ENCODE results near the gene DCST1. TPM values are rescaled to one million over a fixed set of nuclear protein-coding genes. Genes with fewer than 3 reads are reported as not detected.

Gene DCST1
- total and polyA plus RNA-seq, 2 of the 13 experiments (the other 11 are each of a cell fraction or from before 2014, with no cell fraction given), result 0.04 TPM; not detected in 1

- TF ChIP-seq ZFP91 (CRISPR knock-in tag; IDR thresholded peaks at IDR 0.05; ENCODE audit: borderline replicate concordance), result no peak
- TF ChIP-seq TAF1 (CRISPR knock-in tag; IDR thresholded peaks at IDR 0.05), result peak; percentile 34; the same call in 1 of the 2 replicates
- TF ChIP-seq HNRNPL (IDR thresholded peaks at IDR 0.05; ENCODE audit: low read depth, low read length), result 0 out of 2 replicates have a peak, but pooled peaks have one; percentile 18
- peak; percentile 57; the same call in 1 of the 2 replicates for TF ChIP-seq PHF21A (CRISPR knock-in tag; IDR thresholded peaks at IDR 0.05)
- TF ChIP-seq ZNF766 (CRISPR knock-in tag; IDR thresholded peaks at IDR 0.05; ENCODE audit: borderline replicate concordance), result no peak
- TF ChIP-seq ZNF557 (CRISPR knock-in tag; IDR thresholded peaks at IDR 0.05), result no peak
- TF ChIP-seq ZNF383 (CRISPR knock-in tag; IDR thresholded peaks at IDR 0.05; ENCODE audit: borderline replicate concordance), result no peak
- TF ChIP-seq KAT7 (CRISPR knock-in tag; IDR thresholded peaks at IDR 0.05; ENCODE audit: borderline replicate concordance), result no peak
- peak; percentile 62; the same call in 1 of the 2 replicates for TF ChIP-seq AKAP8 (CRISPR knock-in tag; IDR thresholded peaks at IDR 0.05)
- TF ChIP-seq PCBP1 (IDR thresholded peaks at IDR 0.05; ENCODE audit: borderline replicate concordance, low read depth, low read length), result no peak
- no peak for TF ChIP-seq SP1 (IDR thresholded peaks at IDR 0.05)
- no peak for TF ChIP-seq SP1 (CRISPR knock-in tag; IDR thresholded peaks at IDR 0.05)
- no peak for TF ChIP-seq ZNF407 (CRISPR knock-in tag; IDR thresholded peaks at IDR 0.05; ENCODE audit: not compliant biosample characterization)
- no peak for TF ChIP-seq ZNF691 (CRISPR knock-in tag; IDR thresholded peaks at IDR 0.05; ENCODE audit: borderline replicate concordance, low read depth)
- no peak for TF ChIP-seq DR1 (CRISPR knock-in tag; IDR thresholded peaks at IDR 0.05)
- no peak for TF ChIP-seq ZBTB8A (CRISPR knock-in tag; IDR thresholded peaks at IDR 0.05; ENCODE audit: borderline replicate concordance, low read depth)
- no peak for TF ChIP-seq SNAPC5 (CRISPR knock-in tag; IDR thresholded peaks at IDR 0.05; ENCODE audit: borderline replicate concordance)
- no peak for TF ChIP-seq ATRX (CRISPR knock-in tag; IDR thresholded peaks at IDR 0.05; ENCODE audit: borderline replicate concordance)
- TF ChIP-seq ZNF788 (CRISPR knock-in tag; IDR thresholded peaks at IDR 0.05; ENCODE audit: borderline replicate concordance), result 0 out of 2 replicates have a peak, but pooled peaks have one; percentile 26
These were observed 29.8 kb upstream of the DCST1 start (continued) for GRCh38 chr1:155003766-155004351.
